ENCODE results near the gene DGKQ. TPM values are rescaled to one million over a fixed set of nuclear protein-coding genes. Genes with fewer than 3 reads are reported as not detected.

The DGKQ gene
- total RNA-seq, 1 donor from 2014 or later = 5.1 TPM

GRCh38 chr4:932713-933070, 40.7 kb downstream of the DGKQ start:
- Histone ChIP-seq H4K20me1 (ENCODE audit: low read depth) (peaks cover 30% of the 10 kb centered on the region), H3F3A (ENCODE audit: low read depth) (peaks cover 10% of the 10 kb centered on the region), H3K36me3 (no peaks in the 10 kb centered on the region), H3K4me2 (peak overlapping the region; percentile 92), H3K4me1 (no peaks in the 10 kb centered on the region), H3K79me2 (ENCODE audit: low read depth) (peaks cover 32% of the 10 kb centered on the region), H3K9me3 (ENCODE audit: low read depth) (no peaks in the 10 kb centered on the region), H3K27me3 (no peaks in the 10 kb centered on the region), H2AFZ (replicated peaks) (peak overlapping the region; percentile 97), H3K4me3 (peak overlapping the region; percentile 90), H3K27ac (no peak overlapping the region), H3K9ac (peak overlapping the region; percentile 58)
- H3K9me3 Mint-ChIP-seq = no peaks in the 10 kb centered on the region
- DNase-seq (ENCODE audit: low spot score) = peak; percentile 56
- peaks cover 11% of the 10 kb centered on the region for H3K27me3 Mint-ChIP-seq (ENCODE audit: insufficient read depth, low read depth)
- H3K27ac Mint-ChIP-seq = peak overlapping the region; percentile 15
- peaks cover 18% of the 10 kb centered on the region for H3K4me1 Mint-ChIP-seq
- no peaks in the 10 kb centered on the region for H3K36me3 Mint-ChIP-seq
- peak overlapping the region; percentile 97 for H3K4me3 Mint-ChIP-seq
- TF ChIP-seq EZH2phosphoT487 (IDR thresholded peaks at IDR 0.05) (no peak), EZH2 (IDR thresholded peaks at IDR 0.05) (no peak), CTCF (IDR thresholded peaks at IDR 0.05) (peak; percentile 26)

- H3K4me2 ChIP-seq = peak within 1 kb of the TSS; percentile 92
- no peaks in the 10 kb centered on the region for H3K36me3 ChIP-seq
- Mint-ChIP-seq H3K27me3 (ENCODE audit: insufficient read depth, low read depth) (peaks cover 11% of the 10 kb centered on the region), H3K27ac (peak within 1 kb of the TSS; percentile 86), H3K4me1 (peaks cover 18% of the 10 kb centered on the region), H3K9me3 (no peaks in the 10 kb centered on the region), H3K4me3 (peak within 1 kb of the TSS; percentile 97), H3K36me3 (no peaks in the 10 kb centered on the region)
- H3K27ac ChIP-seq = no peak within 1 kb of the TSS
- peak; percentile 16 for TF ChIP-seq EZH2 (IDR thresholded peaks at IDR 0.05)
- no peak for TF ChIP-seq EZH2phosphoT487 (IDR thresholded peaks at IDR 0.05)
- peak; percentile 99 for DNase-seq (ENCODE audit: low spot score)
- H4K20me1 ChIP-seq (ENCODE audit: low read depth) = peaks cover 30% of the 10 kb centered on the region
- H3K4me1 ChIP-seq = no peaks in the 10 kb centered on the region
- no peaks in the 10 kb centered on the region for H3K27me3 ChIP-seq
- peaks cover 10% of the 10 kb centered on the region for H3F3A ChIP-seq (ENCODE audit: low read depth)
- H3K79me2 ChIP-seq (ENCODE audit: low read depth) = peaks cover 32% of the 10 kb centered on the region
- H3K9ac ChIP-seq = peak within 1 kb of the TSS; percentile 74
- no peaks in the 10 kb centered on the region for H3K9me3 ChIP-seq (ENCODE audit: low read depth)
- peak within 1 kb of the TSS; percentile 97 for H2AFZ ChIP-seq (replicated peaks)
- peak within 1 kb of the TSS; percentile 90 for H3K4me3 ChIP-seq
These were observed 41.2 kb downstream of the DGKQ start, which contains the start of the genes GAK and TMEM175 for GRCh38 chr4:931960-932712. Gene GAK (minus strand): TSS chr4:932316. CDS start chr4:932187, 129 bp downstream. Gene TMEM175 (plus strand): TSS chr4:932460. CDS start chr4:947740, 15,280 bp downstream.

GRCh38 chr4:931194-931959, 42.0 kb downstream of the DGKQ start:
- H3K9ac ChIP-seq = peak overlapping the region; percentile 74
- no peaks in the 10 kb centered on the region for H3K36me3 ChIP-seq
- peaks cover 33% of the 10 kb centered on the region for H4K20me1 ChIP-seq (ENCODE audit: low read depth)
- H3K79me2 ChIP-seq (ENCODE audit: low read depth) = peaks cover 35% of the 10 kb centered on the region
- H3K9me3 ChIP-seq (ENCODE audit: low read depth) = no peaks in the 10 kb centered on the region
- Mint-ChIP-seq H3K27me3 (ENCODE audit: insufficient read depth, low read depth) (peaks cover 11% of the 10 kb centered on the region), H3K36me3 (no peaks in the 10 kb centered on the region), H3K4me3 (peak overlapping the region; percentile 97), H3K4me1 (peaks cover 18% of the 10 kb centered on the region), H3K27ac (peak overlapping the region; percentile 86), H3K9me3 (no peaks in the 10 kb centered on the region)
- H2AFZ ChIP-seq (replicated peaks) = no peak overlapping the region
- DNase-seq (ENCODE audit: low spot score) = no peak
- TF ChIP-seq EZH2 (IDR thresholded peaks at IDR 0.05) = no peak
- no peak for TF ChIP-seq CTCF (IDR thresholded peaks at IDR 0.05)
- no peak for TF ChIP-seq EZH2phosphoT487 (IDR thresholded peaks at IDR 0.05)
- peak overlapping the region; percentile 92 for H3K4me2 ChIP-seq
- H3K27ac ChIP-seq = no peak overlapping the region
- peak overlapping the region; percentile 90 for H3K4me3 ChIP-seq
- H3K4me1 ChIP-seq = no peaks in the 10 kb centered on the region
- H3F3A ChIP-seq (ENCODE audit: low read depth) = peaks cover 10% of the 10 kb centered on the region
- no peaks in the 10 kb centered on the region for H3K27me3 ChIP-seq
